ENCODE measurements around the gene ZAP70.
"Not testable (repeated sequence)": the region's sequence is repeated elsewhere in the genome, so short reads cannot be mapped to it uniquely, and the experiment has no call there.

ZAP70 gene

DNA sequence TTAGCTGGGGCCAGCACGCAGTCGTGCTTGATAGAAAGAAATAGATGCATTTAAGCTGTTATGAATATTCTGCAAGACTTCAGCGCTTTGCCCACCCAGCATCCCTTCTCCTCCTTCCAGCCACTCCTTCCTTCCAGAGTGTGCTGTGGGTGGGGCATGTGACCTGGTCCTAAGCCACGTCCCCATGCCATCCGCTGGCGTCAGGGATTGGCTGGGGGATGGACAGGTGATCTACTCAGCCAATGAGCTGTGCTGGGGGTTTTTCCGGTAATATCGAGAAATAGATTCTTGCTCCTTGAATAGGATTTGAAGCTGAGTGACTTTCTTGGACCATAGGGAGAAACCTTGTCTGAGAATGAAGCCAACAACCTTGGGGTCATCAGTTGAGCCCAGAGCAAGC lies 4.8 kb upstream of the ZAP70 start:
- Histone ChIP-seq H3F3A (ENCODE audit: low read depth) (no peaks in the 10 kb centered on the region), H3K9me2 (replicated peaks; ENCODE audit: low read depth, low read length) (no peaks in the 10 kb centered on the region), H3K4me2 (ENCODE audit: low read depth, low read length, poor library complexity, severe bottlenecking) (no peak overlapping the region), H4K20me1 (ENCODE audit: insufficient read depth, low read length, poor library complexity, severe bottlenecking) (no peaks in the 10 kb centered on the region), H3K4me1 (ENCODE audit: insufficient read depth, low read length, poor library complexity, severe bottlenecking) (peaks cover 35% of the 10 kb centered on the region), H3K4me3 (ENCODE audit: low read length, poor library complexity, severe bottlenecking) (no peak overlapping the region), H3K27me3 (ENCODE audit: insufficient read depth, low read length, poor library complexity, severe bottlenecking) (no peaks in the 10 kb centered on the region), H3K9me3 (ENCODE audit: insufficient read depth, low read depth, low read length) (no peaks in the 10 kb centered on the region), H2AFZ (ENCODE audit: low read length) (no peak overlapping the region), H3K9ac (ENCODE audit: low read depth, low read length, poor library complexity, severe bottlenecking) (no peak overlapping the region), H3K79me2 (ENCODE audit: insufficient read depth, low read length) (peaks cover 28% of the 10 kb centered on the region), H3K36me3 (ENCODE audit: insufficient read depth, low read length) (no peaks in the 10 kb centered on the region)
- TF ChIP-seq, protein P1, sequence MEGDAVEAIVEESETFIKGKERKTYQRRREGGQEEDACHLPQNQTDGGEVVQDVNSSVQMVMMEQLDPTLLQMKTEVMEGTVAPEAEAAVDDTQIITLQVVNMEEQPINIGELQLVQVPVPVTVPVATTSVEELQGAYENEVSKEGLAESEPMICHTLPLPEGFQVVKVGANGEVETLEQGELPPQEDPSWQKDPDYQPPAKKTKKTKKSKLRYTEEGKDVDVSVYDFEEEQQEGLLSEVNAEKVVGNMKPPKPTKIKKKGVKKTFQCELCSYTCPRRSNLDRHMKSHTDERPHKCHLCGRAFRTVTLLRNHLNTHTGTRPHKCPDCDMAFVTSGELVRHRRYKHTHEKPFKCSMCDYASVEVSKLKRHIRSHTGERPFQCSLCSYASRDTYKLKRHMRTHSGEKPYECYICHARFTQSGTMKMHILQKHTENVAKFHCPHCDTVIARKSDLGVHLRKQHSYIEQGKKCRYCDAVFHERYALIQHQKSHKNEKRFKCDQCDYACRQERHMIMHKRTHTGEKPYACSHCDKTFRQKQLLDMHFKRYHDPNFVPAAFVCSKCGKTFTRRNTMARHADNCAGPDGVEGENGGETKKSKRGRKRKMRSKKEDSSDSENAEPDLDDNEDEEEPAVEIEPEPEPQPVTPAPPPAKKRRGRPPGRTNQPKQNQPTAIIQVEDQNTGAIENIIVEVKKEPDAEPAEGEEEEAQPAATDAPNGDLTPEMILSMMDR (conservative IDR thresholded peaks at IDR 0.05; ENCODE audit: low read length): no peak
- TF ChIP-seq EZH2phosphoT487 (IDR thresholded peaks at IDR 0.05; ENCODE audit: borderline replicate concordance): no peak

- no peaks in the 10 kb centered on the region for H3K9me3 ChIP-seq (ENCODE audit: insufficient read depth, low read depth, low read length)
- peaks cover 56% of the 10 kb centered on the region for H3K4me1 ChIP-seq (ENCODE audit: insufficient read depth, low read length, poor library complexity, severe bottlenecking)
- H3K36me3 ChIP-seq (ENCODE audit: insufficient read depth, low read length): no peaks in the 10 kb centered on the region
- H3K79me2 ChIP-seq (ENCODE audit: insufficient read depth, low read length): peaks cover 55% of the 10 kb centered on the region
- H2AFZ ChIP-seq (ENCODE audit: low read length): no peak overlapping the region
- no peaks in the 10 kb centered on the region for H3F3A ChIP-seq (ENCODE audit: low read depth)
- peaks cover 11% of the 10 kb centered on the region for H4K20me1 ChIP-seq (ENCODE audit: insufficient read depth, low read length, poor library complexity, severe bottlenecking)
- no peaks in the 10 kb centered on the region for H3K9me2 ChIP-seq (replicated peaks; ENCODE audit: low read depth, low read length)
- H3K9ac ChIP-seq (ENCODE audit: low read depth, low read length, poor library complexity, severe bottlenecking): no peak overlapping the region
- no peak overlapping the region for H3K4me2 ChIP-seq (ENCODE audit: low read depth, low read length, poor library complexity, severe bottlenecking)
- H3K27me3 ChIP-seq (ENCODE audit: insufficient read depth, low read length, poor library complexity, severe bottlenecking): peaks cover 5% of the 10 kb centered on the region
- no peak overlapping the region for H3K4me3 ChIP-seq (ENCODE audit: low read length, poor library complexity, severe bottlenecking)
- TF ChIP-seq, protein P1 (conservative IDR thresholded peaks at IDR 0.05; ENCODE audit: low read length): no peak
- no peak for TF ChIP-seq EZH2phosphoT487 (IDR thresholded peaks at IDR 0.05; ENCODE audit: borderline replicate concordance)
These were observed 2.0 kb upstream of the ZAP70 start for GRCh38 chr2:97711394-97711711.

DNA sequence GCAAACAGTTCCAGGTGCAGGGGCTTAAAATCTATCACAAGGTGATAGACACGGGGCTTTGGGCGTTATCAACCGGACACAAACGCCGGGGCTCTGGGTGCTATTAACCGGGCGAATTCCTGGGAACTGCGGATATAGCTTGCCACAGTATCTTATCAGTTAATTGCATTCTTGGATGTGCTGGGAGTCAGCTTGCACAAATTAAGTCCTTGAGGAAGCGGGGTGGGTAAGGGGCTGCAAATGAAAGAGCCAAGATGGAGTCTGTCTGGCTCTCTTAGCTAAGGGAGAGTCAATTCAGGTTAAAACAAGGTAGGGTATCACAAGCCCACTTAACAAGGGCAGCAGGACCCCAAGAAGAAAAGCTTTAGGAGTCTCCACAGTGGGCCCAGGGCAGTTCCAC lies 1.2 kb upstream of the ZAP70 start:
- Histone ChIP-seq H3K9ac (ENCODE audit: low read depth, low read length, poor library complexity, severe bottlenecking) (peak overlapping the region; percentile 99), H3K4me1 (ENCODE audit: insufficient read depth, low read length, poor library complexity, severe bottlenecking) (peaks cover 64% of the 10 kb centered on the region), H4K20me1 (ENCODE audit: insufficient read depth, low read length, poor library complexity, severe bottlenecking) (peaks cover 11% of the 10 kb centered on the region), H3K79me2 (ENCODE audit: insufficient read depth, low read length) (peaks cover 64% of the 10 kb centered on the region), H3K4me3 (ENCODE audit: low read length, poor library complexity, severe bottlenecking) (peak overlapping the region; percentile 95), H3K4me2 (ENCODE audit: low read depth, low read length, poor library complexity, severe bottlenecking) (peak overlapping the region; percentile 92)
- not testable (repeated sequence) for H3K36me3 ChIP-seq (ENCODE audit: insufficient read depth, low read length); H3F3A ChIP-seq (ENCODE audit: low read depth); H2AFZ ChIP-seq (ENCODE audit: low read length); H3K27me3 ChIP-seq (ENCODE audit: insufficient read depth, low read length, poor library complexity, severe bottlenecking); H3K9me3 ChIP-seq (ENCODE audit: insufficient read depth, low read depth, low read length); H3K9me2 ChIP-seq (replicated peaks; ENCODE audit: low read depth, low read length)

GRCh38 chr2:97712693-97713295 lies 582 bp upstream of the ZAP70 start:
- Histone ChIP-seq H3K79me2 (ENCODE audit: insufficient read depth, low read length) (peaks cover 70% of the 10 kb centered on the region), H2AFZ (ENCODE audit: low read length) (peak overlapping the region; percentile 10; the same call in 1 of the 2 replicates), H3K36me3 (ENCODE audit: insufficient read depth, low read length) (no peaks in the 10 kb centered on the region), H3F3A (ENCODE audit: low read depth) (no peaks in the 10 kb centered on the region), H4K20me1 (ENCODE audit: insufficient read depth, low read length, poor library complexity, severe bottlenecking) (peaks cover 11% of the 10 kb centered on the region), H3K4me2 (ENCODE audit: low read depth, low read length, poor library complexity, severe bottlenecking) (peak overlapping the region; percentile 92), H3K9me2 (replicated peaks; ENCODE audit: low read depth, low read length) (no peaks in the 10 kb centered on the region), H3K27me3 (ENCODE audit: insufficient read depth, low read length, poor library complexity, severe bottlenecking) (peaks cover 5% of the 10 kb centered on the region), H3K9ac (ENCODE audit: low read depth, low read length, poor library complexity, severe bottlenecking) (peak overlapping the region; percentile 99), H3K4me1 (ENCODE audit: insufficient read depth, low read length, poor library complexity, severe bottlenecking) (peaks cover 68% of the 10 kb centered on the region), H3K9me3 (ENCODE audit: insufficient read depth, low read depth, low read length) (no peaks in the 10 kb centered on the region), H3K4me3 (ENCODE audit: low read length, poor library complexity, severe bottlenecking) (peak overlapping the region; percentile 95)
- TF ChIP-seq, protein P1 (conservative IDR thresholded peaks at IDR 0.05; ENCODE audit: low read length): no peak
- no peak for TF ChIP-seq EZH2phosphoT487 (IDR thresholded peaks at IDR 0.05; ENCODE audit: borderline replicate concordance)

All from Loucy (cell line).